Activated B cell treated with CpG ODN at 0.5 μM for 24 hours (primary cell): ENCODE data around the gene RBM3. TPM values are rescaled to one million over a fixed set of nuclear protein-coding genes. Genes with fewer than 3 reads are reported as not detected.
"Not testable (repeated sequence)": the region's sequence is repeated elsewhere in the genome, so short reads cannot be mapped to it uniquely, and the experiment has no call there.

Experiments
- ATAC-seq: fragments of 200-7000 bp; cut with Tn5 transposase; one replicate; pipeline ENCODE4 v1.10.0; 2021; ENCODE audit warnings: low read depth, mild to moderate bottlenecking, moderate library complexity
- CTCF ChIA-PET: fragments of 350-600 bp; sonication (Branson Sonifier 250); formaldehyde crosslinking; loops from one replicate; lab custom pipeline; 2021; ENCODE audit warnings: antibody characterized with exemption; lab: Charles Lee
- POLR2A ChIA-PET: fragments of 350-600 bp; sonication (Branson Sonifier 250); formaldehyde crosslinking; loops from one replicate; lab custom pipeline; 2021; ENCODE audit warnings: antibody characterized with exemption; lab: Charles Lee
- DNase-seq: peaks from one replicate; pipeline ENCODE4 v3.0.0; 2022
- H3K27ac Mint-ChIP-seq: one replicate; pipeline ENCODE4 v1.8.0; 2020; ENCODE audit warnings: mixed read lengths
- H3K27me3 Mint-ChIP-seq: one replicate; pipeline ENCODE4 v1.8.0; 2021; ENCODE audit warnings: mixed read lengths
- H3K36me3 Mint-ChIP-seq: one replicate; pipeline ENCODE4 v1.8.0; 2021; ENCODE audit warnings: low read depth, mixed read lengths
- H3K4me1 Mint-ChIP-seq: one replicate; pipeline ENCODE4 v1.8.0; 2021; ENCODE audit warnings: mixed read lengths
- H3K4me3 Mint-ChIP-seq: one replicate; pipeline ENCODE4 v1.8.0; 2020; ENCODE audit warnings: mild to moderate bottlenecking, mixed read lengths
- H3K9me3 Mint-ChIP-seq: one replicate; pipeline ENCODE4 v1.8.0; 2020; ENCODE audit warnings: mixed read lengths
- CTCF ChIP-seq: fragments of 200-600 bp; IDR thresholded peaks from one replicate; pipeline ENCODE4 v1.8.0; 2022; ENCODE audit warnings: antibody characterized with exemption, mild to moderate bottlenecking
- intact Hi-C: fragments of 100-400 bp; cut with micrococcal nuclease; formaldehyde crosslinking; loops from one replicate; pipeline ENCODE4 v1.15.1; 2024
- total RNA-seq: library from RNA; stranded (reverse); gene quantifications from 2 replicates; pipeline ENCODE4 v1.2.3, GENCODE V29; 2022

RBM3 gene
- total RNA-seq, 1 donor from 2014 or later, result 381 TPM

GRCh38 chrX:48540480-48540879, 33.8 kb upstream of the RBM3 start:
- Mint-ChIP-seq H3K27ac (peak overlapping the region; percentile 95), H3K27me3 (no peaks in the 10 kb centered on the region), H3K36me3 (peaks cover 27% of the 10 kb centered on the region), H3K9me3 (no peaks in the 10 kb centered on the region), H3K4me1 (peaks cover 20% of the 10 kb centered on the region), H3K4me3 (peak overlapping the region; percentile 92)
- ATAC-seq (no peak), DNase-seq (no peak)
- intact Hi-C loops, result no loop called here
- ChIA-PET POLR2A (interaction anchor here (0.7 to 2.9 kb wide), 15 partner anchors 10 to 1308 kb away, joined by 3 to 45 read pairs (median 4); partner anchors contain the start of genes EBP, HDAC6, PORCN and RBM3), CTCF (interaction anchor here (0.9 to 1.2 kb wide), 2 partner anchors 67 to 709 kb away, joined by 3 to 4 read pairs; no protein-coding TSS in a partner anchor)
- no peak for TF ChIP-seq CTCF

- ATAC-seq (no peak), DNase-seq (no peak)
- Mint-ChIP-seq H3K4me3 (peak overlapping the region; percentile 92), H3K27me3 (no peaks in the 10 kb centered on the region), H3K4me1 (peaks cover 20% of the 10 kb centered on the region), H3K36me3 (peaks cover 29% of the 10 kb centered on the region), H3K27ac (peak overlapping the region; percentile 35), H3K9me3 (no peaks in the 10 kb centered on the region)
- intact Hi-C loops, result no loop called here
- TF ChIP-seq CTCF, result no peak
- ChIA-PET POLR2A (interaction anchor here (2.2 to 2.9 kb wide), 2 partner anchors 20 to 33 kb away, joined by 13 to 45 read pairs; partner anchors contain the start of genes EBP and RBM3), CTCF (no interaction called here)
Measured at GRCh38 chrX:48541140-48541814, 33.0 kb upstream of the RBM3 start.

- ATAC-seq (no peak), DNase-seq (no peak)
- Mint-ChIP-seq H3K4me3 (no peak overlapping the region), H3K27me3 (no peaks in the 10 kb centered on the region), H3K4me1 (peaks cover 3% of the 10 kb centered on the region), H3K27ac (no peak overlapping the region), H3K36me3 (peaks cover 34% of the 10 kb centered on the region), H3K9me3 (no peaks in the 10 kb centered on the region)
- POLR2A ChIA-PET, result no interaction called here
- CTCF ChIA-PET, result no interaction called here
- no peak for TF ChIP-seq CTCF
- intact Hi-C loops, result no loop called here
Measured at GRCh38 chrX:48548871-48549270, 25.4 kb upstream of the RBM3 start.

GRCh38 chrX:48555731-48556325, 18.5 kb upstream of the RBM3 start:
- H3K9me3 Mint-ChIP-seq, CTCF ChIA-PET, H3K27me3 Mint-ChIP-seq, H3K4me3 Mint-ChIP-seq, ATAC-seq, H3K4me1 Mint-ChIP-seq, POLR2A ChIA-PET, intact Hi-C loops, DNase-seq, H3K27ac Mint-ChIP-seq: not testable (repeated sequence)
- peaks cover 48% of the 10 kb centered on the region for H3K36me3 Mint-ChIP-seq

- Mint-ChIP-seq H3K4me1 (no peaks in the 10 kb centered on the region), H3K36me3 (peaks cover 57% of the 10 kb centered on the region), H3K27ac (no peak overlapping the region), H3K27me3 (no peaks in the 10 kb centered on the region), H3K4me3 (no peak overlapping the region), H3K9me3 (no peaks in the 10 kb centered on the region)
- ChIA-PET CTCF (no interaction called here), POLR2A (no interaction called here)
- ATAC-seq (no peak), DNase-seq (no peak)
- intact Hi-C loops, result no loop called here
- no peak for TF ChIP-seq CTCF
Measured at GRCh38 chrX:48558271-48558670, 16.0 kb upstream of the RBM3 start.
